Measurements from ENCODE around the gene IGIP.

- TF ChIP-seq POLR2AphosphoS5 (IDR thresholded peaks at IDR 0.05; ENCODE audit: low read depth, low read length) (no peak), POLR2A (IDR thresholded peaks at IDR 0.05; ENCODE audit: low read depth, low read length) (no peak)
These were observed 42.1 kb upstream of the IGIP start for GRCh38 chr5:140083650-140084049.

All from GM12892 (cell line).